GM11168 (cell line): ENCODE data around the gene BACH1.

Source experiments
- in situ Hi-C: fragments of 300-500 bp; cut with MboI; formaldehyde crosslinking; loops from one replicate; pipeline ENCODE4 v1.12.0; 2022; ENCODE audit warnings: low sequenced_read_pairs; ENCODE audit not compliant: unreplicated experiment

Gene BACH1

GRCh38 chr21:29289317-29289716, 9.4 kb upstream of the BACH1 start:
- in situ Hi-C loops: no loop called here

- in situ Hi-C loops: no loop called here
These were observed 8.5 kb upstream of the BACH1 start for GRCh38 chr21:29290240-29290639.

- in situ Hi-C loops: no loop called here
These were observed 5.2 kb upstream of the BACH1 start for GRCh38 chr21:29293495-29293894.

GRCh38 chr21:29295066-29295650, 3.6 kb upstream of the BACH1 start:
- in situ Hi-C loops: no loop called here

- in situ Hi-C loops: no loop called here
These were observed 2.3 kb upstream of the BACH1 start for GRCh38 chr21:29296446-29296845.

- in situ Hi-C loops: no loop called here
These were observed 1.0 kb upstream of the BACH1 start for GRCh38 chr21:29297483-29298347.

GRCh38 chr21:29299046-29299915, 559 bp downstream of the BACH1 start:
- in situ Hi-C loops: no loop called here

GRCh38 chr21:29299916-29300806, 1.4 kb downstream of the BACH1 start:
- in situ Hi-C loops: no loop called here

GRCh38 chr21:29300807-29301138, 2.1 kb downstream of the BACH1 start:
- in situ Hi-C loops: no loop called here

GRCh38 chr21:29301691-29302090, 3.0 kb downstream of the BACH1 start:
- in situ Hi-C loops: no loop called here

- in situ Hi-C loops: no loop called here
These were observed 3.7 kb downstream of the BACH1 start for GRCh38 chr21:29302359-29302875.

- in situ Hi-C loops: no loop called here
These were observed 4.6 kb downstream of the BACH1 start for GRCh38 chr21:29303288-29303687.

- in situ Hi-C loops: no loop called here
These were observed 5.9 kb downstream of the BACH1 start for GRCh38 chr21:29304597-29304996.

GRCh38 chr21:29305068-29305467, 6.3 kb downstream of the BACH1 start:
- in situ Hi-C loops: no loop called here

- in situ Hi-C loops: no loop called here
These were observed 6.8 kb downstream of the BACH1 start for GRCh38 chr21:29305561-29305960.

- in situ Hi-C loops: no loop called here
These were observed 8.2 kb downstream of the BACH1 start for GRCh38 chr21:29306920-29307319.

GRCh38 chr21:29307718-29308455, 9.2 kb downstream of the BACH1 start:
- in situ Hi-C loops: no loop called here

- in situ Hi-C loops: no loop called here
These were observed 9.7 kb downstream of the BACH1 start for GRCh38 chr21:29308456-29308783.

- in situ Hi-C loops: no loop called here
These were observed 11.0 kb downstream of the BACH1 start for GRCh38 chr21:29309703-29310102.
